HG03442 (cell line): ENCODE results near the gene PPP1CB.
A peak's percentile ranks its signal among the peaks of the same experiment; 100 is the strongest.

Source experiments
- ATAC-seq: cut with Tn5 transposase; IDR thresholded peaks from one replicate; pipeline ENCODE4 v1.9.1; 2021; ENCODE audit warnings: mild to moderate bottlenecking, moderate library complexity; ENCODE audit not compliant: unreplicated experiment

Gene PPP1CB

GRCh38 chr2:28751252-28751955 is at the start of gene PPP1CB:
PPP1CB (plus strand) TSS chr2:28751830; CDS start chr2:28752125, 295 bp downstream.
- peak; percentile 83 for ATAC-seq

- ATAC-seq, result no peak
Measured at GRCh38 chr2:28702415-28702861, 49.2 kb upstream of the PPP1CB start.

GRCh38 chr2:28702878-28703277 is 48.8 kb upstream of the PPP1CB start:
- no peak for ATAC-seq

- no peak for ATAC-seq
Measured at GRCh38 chr2:28704621-28705020, 47.0 kb upstream of the PPP1CB start.

- ATAC-seq, result no peak
Measured at GRCh38 chr2:28705751-28706440, 45.7 kb upstream of the PPP1CB start.

GRCh38 chr2:28707592-28707991 is 44.0 kb upstream of the PPP1CB start:
- ATAC-seq, result no peak

- ATAC-seq, result no peak
Measured at GRCh38 chr2:28709101-28709500, 42.5 kb upstream of the PPP1CB start.

- no peak for ATAC-seq
Measured at GRCh38 chr2:28710545-28710944, 41.1 kb upstream of the PPP1CB start.

GRCh38 chr2:28713577-28714298 is 37.9 kb upstream of the PPP1CB start:
- no peak for ATAC-seq

GRCh38 chr2:28716265-28716865 is 35.3 kb upstream of the PPP1CB start:
- ATAC-seq, result no peak

GRCh38 chr2:28717339-28717758 is 34.3 kb upstream of the PPP1CB start:
- no peak for ATAC-seq

- ATAC-seq, result no peak
Measured at GRCh38 chr2:28720345-28720744, 31.3 kb upstream of the PPP1CB start.

GRCh38 chr2:28721601-28722191 is 29.9 kb upstream of the PPP1CB start:
- no peak for ATAC-seq

GRCh38 chr2:28725021-28725711 is 26.5 kb upstream of the PPP1CB start:
- no peak for ATAC-seq

GRCh38 chr2:28726177-28726576 is 25.5 kb upstream of the PPP1CB start:
- ATAC-seq, result no peak

- no peak for ATAC-seq
Measured at GRCh38 chr2:28729698-28730097, 21.9 kb upstream of the PPP1CB start.

- ATAC-seq, result no peak
Measured at GRCh38 chr2:28730641-28731146, 20.9 kb upstream of the PPP1CB start.

GRCh38 chr2:28735511-28735910 is 16.1 kb upstream of the PPP1CB start:
- ATAC-seq, result no peak

- ATAC-seq, result no peak
Measured at GRCh38 chr2:28736034-28736433, 15.6 kb upstream of the PPP1CB start.

- no peak for ATAC-seq
Measured at GRCh38 chr2:28737655-28738054, 14.0 kb upstream of the PPP1CB start.
